Esophagus (tissue), 2 donors: ENCODE results near the gene NCF2. TPM values are rescaled to one million over a fixed set of nuclear protein-coding genes. Genes with fewer than 3 reads are reported as not detected.
A peak's percentile ranks its signal among the peaks of the same experiment; 100 is the strongest.

Experiments
- H3K27ac ChIP-seq, 2 donors: one replicate each; pipeline ENCODE4 v1.5.1; 2013; ENCODE audit warnings: low read depth in 2 of 2, mild to moderate bottlenecking in 2 of 2, inconsistent platforms in 1 of 2, low read length in 1 of 2, moderate library complexity in 1 of 2
- H3K27me3 ChIP-seq, 2 donors: one replicate each; pipeline ENCODE4 v1.6.1; 2013; ENCODE audit warnings: low read length in 2 of 2, control low read depth in 1 of 2, mild to moderate bottlenecking in 1 of 2; ENCODE audit not compliant: insufficient read depth in 2 of 2, control insufficient read depth in 1 of 2
- H3K36me3 ChIP-seq, 2 donors: one replicate each; pipeline ENCODE4 v1.6.1; 2013; ENCODE audit warnings: low read length in 1 of 2; ENCODE audit not compliant: control insufficient read depth in 2 of 2, insufficient read depth in 2 of 2
- H3K4me1 ChIP-seq, 2 donors: one replicate each; pipeline ENCODE4 v1.6.1; 2013; ENCODE audit warnings: low read length in 1 of 2; ENCODE audit not compliant: control insufficient read depth in 2 of 2, insufficient read depth in 2 of 2
- H3K4me3 ChIP-seq, 2 donors: one replicate each; pipeline ENCODE4 v1.5.1; 2013; ENCODE audit warnings: low read length in 2 of 2, mild to moderate bottlenecking in 2 of 2, low read depth in 1 of 2, moderate library complexity in 1 of 2
- H3K9me3 ChIP-seq, 2 donors: one replicate each; pipeline ENCODE4 v1.6.1; 2013; ENCODE audit warnings: mild to moderate bottlenecking in 2 of 2, low read depth in 1 of 2, low read length in 1 of 2, moderate library complexity in 1 of 2; ENCODE audit not compliant: control insufficient read depth in 2 of 2, insufficient read depth in 1 of 2
- WGBS, 2 donors: extraction: QIAGEN DNeasy Blood & Tissue Kit; methylation state at CpG; one replicate each; pipeline ENCODE4 v1.1.7; 2013; 5-methylcytosine and 5-hydroxymethylcytosine counted together
- polyA plus RNA-seq, 2 donors: library from polyadenylated mRNA; stranded (reverse); fragments of 200-250 nt; gene quantifications; one replicate each; pipeline ENCODE4 v1.2.3, GENCODE V29; 2013
- donor health status: healthy with polysubstance abuse.
- donor health status: Bipolar disorder and iron deficiency.

Gene NCF2
- polyA plus RNA-seq, 2 donors: 3.4 to 3.9 TPM

- WGBS, 2 donors: 95 to 100% methylated on average over 1 of the region's 1 CpG
- no peaks in the 10 kb centered on the region for H3K27me3 ChIP-seq
- H3K4me3 ChIP-seq: no peak overlapping the region
- no peaks in the 10 kb centered on the region for H3K9me3 ChIP-seq
- H3K4me1 ChIP-seq: peaks cover 0 to 2% of the 10 kb centered on the region in 2 donors
- no peak overlapping the region for H3K27ac ChIP-seq
- no peaks in the 10 kb centered on the region for H3K36me3 ChIP-seq
Observed at GRCh38 chr1:183602510-183602909, 12.3 kb upstream of the NCF2 start.

- Histone ChIP-seq H3K27ac (peak overlapping the region in 1 of 2 donors; percentile 46), H3K4me1 (peaks cover 0 to 2% of the 10 kb centered on the region in 2 donors), H3K4me3 (no peak overlapping the region), H3K27me3 (no peaks in the 10 kb centered on the region), H3K36me3 (no peaks in the 10 kb centered on the region), H3K9me3 (no peaks in the 10 kb centered on the region)
- WGBS, 2 donors: 83 to 88% methylated on average over 3 of the region's 3 CpGs
Observed at GRCh38 chr1:183600634-183601033, 10.4 kb upstream of the NCF2 start.

- no peak overlapping the region for H3K4me3 ChIP-seq
- H3K27me3 ChIP-seq: no peaks in the 10 kb centered on the region
- WGBS, 2 donors: 68 to 82% methylated on average over 3 of the region's 3 CpGs
- no peaks in the 10 kb centered on the region for H3K9me3 ChIP-seq
- no peaks in the 10 kb centered on the region for H3K36me3 ChIP-seq
- peaks cover 0 to 2% of the 10 kb centered on the region in 2 donors for H3K4me1 ChIP-seq
- H3K27ac ChIP-seq: no peak overlapping the region
Observed at GRCh38 chr1:183600136-183600535, 9.9 kb upstream of the NCF2 start.

GRCh38 chr1:183598386-183598785 lies 8.1 kb upstream of the NCF2 start:
- Histone ChIP-seq H3K4me3 (no peak overlapping the region), H3K27ac (no peak overlapping the region), H3K27me3 (no peaks in the 10 kb centered on the region), H3K9me3 (no peaks in the 10 kb centered on the region), H3K4me1 (peaks cover 0 to 2% of the 10 kb centered on the region in 2 donors), H3K36me3 (no peaks in the 10 kb centered on the region)
- WGBS, 2 donors: 43 to 50% methylated on average over 2 of the region's 2 CpGs

- WGBS, 2 donors: 64 to 70% methylated on average over 5 of the region's 5 CpGs
- no peak overlapping the region for H3K4me3 ChIP-seq
- no peaks in the 10 kb centered on the region for H3K9me3 ChIP-seq
- no peak overlapping the region for H3K27ac ChIP-seq
- H3K36me3 ChIP-seq: no peaks in the 10 kb centered on the region
- H3K4me1 ChIP-seq: peaks cover 0 to 4% of the 10 kb centered on the region in 2 donors
- H3K27me3 ChIP-seq: no peaks in the 10 kb centered on the region
Observed at GRCh38 chr1:183597656-183598347, 7.5 kb upstream of the NCF2 start.

- Histone ChIP-seq H3K4me3 (no peak overlapping the region), H3K9me3 (no peaks in the 10 kb centered on the region), H3K27me3 (no peaks in the 10 kb centered on the region), H3K4me1 (peaks cover 0 to 6% of the 10 kb centered on the region in 2 donors), H3K27ac (no peak overlapping the region), H3K36me3 (no peaks in the 10 kb centered on the region)
- WGBS, 2 donors: 87 to 91% methylated on average over 5 of the region's 5 CpGs
Observed at GRCh38 chr1:183596500-183596899, 6.2 kb upstream of the NCF2 start.

GRCh38 chr1:183595537-183595936 lies 5.3 kb upstream of the NCF2 start:
- Histone ChIP-seq H3K36me3 (no peaks in the 10 kb centered on the region), H3K27me3 (no peaks in the 10 kb centered on the region), H3K4me1 (peaks cover 0 to 4% of the 10 kb centered on the region in 2 donors), H3K9me3 (no peaks in the 10 kb centered on the region), H3K4me3 (no peak overlapping the region), H3K27ac (no peak overlapping the region)
- WGBS, 2 donors: 96 to 99% methylated on average over 2 of the region's 2 CpGs

- Histone ChIP-seq H3K9me3 (no peaks in the 10 kb centered on the region), H3K4me3 (no peak overlapping the region), H3K4me1 (peaks cover 3 to 11% of the 10 kb centered on the region in 2 donors), H3K27ac (no peak overlapping the region), H3K36me3 (no peaks in the 10 kb centered on the region), H3K27me3 (no peaks in the 10 kb centered on the region)
- WGBS, 2 donors: 65 to 69% methylated on average over 3 of the region's 3 CpGs
Observed at GRCh38 chr1:183593356-183593755, 3.1 kb upstream of the NCF2 start.

- Histone ChIP-seq H3K36me3 (no peaks in the 10 kb centered on the region), H3K4me3 (no peak overlapping the region), H3K27ac (no peak overlapping the region), H3K9me3 (no peaks in the 10 kb centered on the region), H3K4me1 (peaks cover 3 to 11% of the 10 kb centered on the region in 2 donors), H3K27me3 (no peaks in the 10 kb centered on the region)
- WGBS, 2 donors: 92 to 97% methylated on average over 7 of the region's 7 CpGs
Observed at GRCh38 chr1:183592733-183593132, 2.5 kb upstream of the NCF2 start.

- H3K4me3 ChIP-seq: no peak overlapping the region
- 78 to 83% methylated on average over 4 of the region's 4 CpGs for WGBS, 2 donors
Observed at GRCh38 chr1:183589874-183590243, 400 bp downstream of the NCF2 start.

More at GRCh38 chr1:183589874-183590243, 400 bp downstream of the NCF2 start:
- no peaks in the 10 kb centered on the region for H3K36me3 ChIP-seq
- H3K27me3 ChIP-seq: no peaks in the 10 kb centered on the region
- H3K9me3 ChIP-seq: no peaks in the 10 kb centered on the region
- peaks cover 3 to 11% of the 10 kb centered on the region in 2 donors for H3K4me1 ChIP-seq
- H3K27ac ChIP-seq: peak overlapping the region; percentile 57 to 92
